Endothelial cell of umbilical vein (primary cell): ENCODE results near the gene PLAAT1. TPM values are rescaled to one million over a fixed set of nuclear protein-coding genes. Genes with fewer than 3 reads are reported as not detected.

Experiments used
- BruUV-seq: library from RNA; stranded (reverse); fragments of 400-500 nt; replicated peaks from 2 replicates; lab custom pipeline; 2021; lab: Mats Ljungman, UMichigan
- CTCF ChIA-PET: fragments of 300-600, 350-600 bp; sonication (Branson Sonifier 250); formaldehyde crosslinking; loops from one replicate; lab custom pipeline; 2021; ENCODE audit warnings: antibody characterized with exemption, inconsistent platforms; lab: Charles Lee
- POLR2A ChIA-PET: fragments of 300-600, 350-600 bp; sonication (Branson Sonifier 250); formaldehyde crosslinking; loops from one replicate; lab custom pipeline; 2021; ENCODE audit warnings: antibody characterized with exemption, inconsistent platforms; lab: Charles Lee
- DNase-seq: peaks from one replicate; pipeline ENCODE4 v3.0.0-alpha.2; 2011; ENCODE audit warnings: low read depth, low spot score
- FAIRE-seq: peaks from 2 replicates; lab custom pipeline; 2011; peaks lifted over from hg19 to GRCh38; lab: Jason Lieb, UNC
- H2AFZ ChIP-seq: 2 replicates; pipeline ENCODE4 v1.6.0; 2012; ENCODE audit warnings: low read depth, low read length, control low read depth, inconsistent platforms
- H3K27ac ChIP-seq: 2 replicates; pipeline ENCODE4 v1.5.1; 2011; ENCODE audit warnings: low read depth, mild to moderate bottlenecking, control low read depth, low read length, moderate library complexity; ENCODE audit not compliant: insufficient read depth
- H3K27me3 ChIP-seq, 2 experiments: 2 replicates each; pipeline versions ENCODE4 v1.6.0 to v1.6.1; 2011; ENCODE audit warnings: low read length in 2 of 2, mixed read lengths in 1 of 2; ENCODE audit not compliant: control insufficient read depth in 2 of 2, insufficient read depth in 2 of 2
- H3K36me3 ChIP-seq, 2 experiments: 2 replicates in 1 of 2; 3 replicates in 1 of 2; pipeline ENCODE4 v1.5.1; 2011; ENCODE audit warnings: low read length in 2 of 2, mild to moderate bottlenecking in 1 of 2, moderate library complexity in 1 of 2; ENCODE audit not compliant: control insufficient read depth in 2 of 2, insufficient read depth in 2 of 2; ENCODE audit errors: extremely low read depth in 1 of 2
- H3K4me1 ChIP-seq: 3 replicates; pipeline ENCODE4 v1.5.1; 2011; ENCODE audit warnings: mild to moderate bottlenecking, low read length; ENCODE audit not compliant: control insufficient read depth, insufficient read depth; ENCODE audit errors: extremely low read depth
- H3K4me2 ChIP-seq: 2 replicates; pipeline ENCODE4 v1.6.1; 2011; ENCODE audit warnings: low read length, control low read depth, mixed read lengths; ENCODE audit not compliant: insufficient read depth
- H3K4me3 ChIP-seq, 3 experiments: fragments of 200-600 bp in 1 of 3; sonication (generic), shearing (Covaris generic) in 1 of 3; replicated peaks in 1 of 3; 2 replicates each; pipeline ENCODE4 v1.5.1; 2011 to 2016; ENCODE audit warnings: control low read depth in 3 of 3, low read length in 3 of 3, mild to moderate bottlenecking in 2 of 3, inconsistent platforms in 1 of 3, low read depth in 1 of 3, moderate library complexity in 1 of 3; ENCODE audit not compliant: insufficient read depth in 1 of 3
- H3K79me2 ChIP-seq: 2 replicates; pipeline ENCODE4 v1.6.0; 2012; ENCODE audit warnings: low read length, inconsistent platforms; ENCODE audit not compliant: control insufficient read depth, insufficient read depth
- H3K9ac ChIP-seq: replicated peaks from 2 replicates; pipeline ENCODE3; 2011; ENCODE audit warnings: low read length, control low read depth; ENCODE audit not compliant: insufficient read depth; ENCODE audit errors: extremely low read depth
- H3K9me1 ChIP-seq: replicated peaks from 3 replicates; pipeline ENCODE4 v1.6.0; 2011; ENCODE audit warnings: mild to moderate bottlenecking, low read length; ENCODE audit not compliant: control insufficient read depth, insufficient read depth; ENCODE audit errors: extremely low read depth
- H3K9me3 ChIP-seq: replicated peaks from 2 replicates; pipeline ENCODE4 v1.5.1; 2012; ENCODE audit warnings: low read length, inconsistent platforms; ENCODE audit not compliant: control insufficient read depth, insufficient read depth
- H4K20me1 ChIP-seq: replicated peaks from 2 replicates; pipeline ENCODE3; 2011; ENCODE audit warnings: mild to moderate bottlenecking, low read length; ENCODE audit not compliant: control insufficient read depth, insufficient read depth; ENCODE audit errors: extremely low read depth
- CTCF ChIP-seq, 2 donors: IDR thresholded peaks; 1 replicate in 1 of 2; 2 replicates in 1 of 2; pipeline ENCODE4 v1.5.1; 2011; ENCODE audit warnings: low read length in 2 of 2, mild to moderate bottlenecking in 2 of 2, moderate library complexity in 2 of 2, control low read depth in 1 of 2, inconsistent platforms in 1 of 2, low read depth in 1 of 2; ENCODE audit not compliant: insufficient read depth in 1 of 2; ENCODE audit errors: extremely low read depth in 1 of 2
- EZH2 ChIP-seq: IDR thresholded peaks from 2 replicates; pipeline ENCODE4 v1.6.1; 2012; ENCODE audit warnings: borderline replicate concordance, low read depth, mild to moderate bottlenecking, moderate library complexity, low read length, inconsistent platforms; ENCODE audit not compliant: severe bottlenecking
- FOS ChIP-seq: IDR thresholded peaks from 2 replicates; pipeline ENCODE4 v1.6.1; 2011; ENCODE audit warnings: mild to moderate bottlenecking, low read length, moderate library complexity, borderline replicate concordance; ENCODE audit not compliant: insufficient read depth
- GATA2 ChIP-seq: IDR thresholded peaks from 2 replicates; pipeline ENCODE4 v1.7.0; 2011; ENCODE audit warnings: low read depth, mild to moderate bottlenecking, moderate library complexity, mixed read lengths, low read length; ENCODE audit not compliant: insufficient read length, insufficient read depth
- JUN ChIP-seq: IDR thresholded peaks from 2 replicates; pipeline ENCODE4 v1.6.1; 2011; ENCODE audit warnings: borderline replicate concordance, low read depth; ENCODE audit not compliant: insufficient read length, insufficient read depth
- MYC ChIP-seq: IDR thresholded peaks from one replicate; pipeline ENCODE4 v1.6.1; 2011; ENCODE audit warnings: mild to moderate bottlenecking, low read depth, low read length
- POLR2AphosphoS5 ChIP-seq: IDR thresholded peaks from 2 replicates; pipeline ENCODE4 v1.6.1; 2012; ENCODE audit warnings: low read depth, mild to moderate bottlenecking, control low read depth, low read length, moderate library complexity; ENCODE audit not compliant: insufficient read depth
- dilution Hi-C: fragments of 300-500 bp; cut with MboI; formaldehyde crosslinking; loops from one replicate; pipeline ENCODE4 v1.15.0; 2019; ENCODE audit warnings: low sequenced_read_pairs; ENCODE audit not compliant: extremely low pct_ligation_motif_present
- intact Hi-C: fragments of 100-400 bp; cut with micrococcal nuclease; formaldehyde crosslinking; loops from one replicate; pipeline ENCODE4 v1.10.0; 2022
- polyA plus RNA-seq, 4 experiments: library from polyadenylated mRNA; depleted of rRNA in 3 of 4; stranded (reverse) in 3 of 4; unstranded in 1 of 4; fragments of >200 nt; gene quantifications; 2 replicates each; pipeline versions ENCODE4 v1.2.1 to v1.2.3, GENCODE V29; 2011 to 2012; ENCODE audit warnings: missing spikeins in 1 of 4
- total RNA-seq: library from RNA; stranded (reverse); gene quantifications from 2 replicates; pipeline ENCODE4 v1.2.3, GENCODE V29; 2021
- TF ChIP-seq, protein P1 (sequence below): IDR thresholded peaks from 2 replicates; pipeline ENCODE4 v1.6.1; 2011; ENCODE audit not compliant: insufficient read depth, insufficient read length

The PLAAT1 gene
- total and polyA plus RNA-seq, 2 donors (not counting 3 experiments of a cell fraction or from before 2014, with no cell fraction given) = 0.58 to 0.75 TPM

GRCh38 chr3:193196746-193197145, 44.3 kb upstream of the PLAAT1 start:
- dilution Hi-C loops (no loop called here), intact Hi-C loops (no loop called here)
- Histone ChIP-seq H4K20me1 (no peaks in the 10 kb centered on the region), H3K79me2 (no peaks in the 10 kb centered on the region), H3K36me3 (no peaks in the 10 kb centered on the region), H3K9me1 (no peaks in the 10 kb centered on the region), H3K27me3 (peaks cover 0 to 7% of the 10 kb centered on the region in 2 experiments), H3K4me2 (no peak overlapping the region), H2AFZ (no peak overlapping the region), H3K4me3 (no peak overlapping the region), H3K9ac (no peak overlapping the region), H3K27ac (no peak overlapping the region), H3K9me3 (no peaks in the 10 kb centered on the region), H3K4me1 (no peaks in the 10 kb centered on the region)
- CTCF ChIA-PET = no interaction called here
- DNase-seq = no peak
- POLR2A ChIA-PET = no interaction called here
- TF ChIP-seq FOS (no peak), GATA2 (no peak), MYC (no peak), CTCF (IDR thresholded peaks at IDR 0.05; ENCODE audit: extremely low read depth in 1 of 2, insufficient read depth in 1 of 2, low read depth in 1 of 2, low read length in 2 of 2) (no peak), EZH2 (no peak), POLR2AphosphoS5 (no peak), JUN (no peak)
- TF ChIP-seq, protein P1, sequence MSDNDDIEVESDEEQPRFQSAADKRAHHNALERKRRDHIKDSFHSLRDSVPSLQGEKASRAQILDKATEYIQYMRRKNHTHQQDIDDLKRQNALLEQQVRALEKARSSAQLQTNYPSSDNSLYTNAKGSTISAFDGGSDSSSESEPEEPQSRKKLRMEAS = no peak
- FAIRE-seq = no peak
- BruUV-seq = no TSS peak
